HEK293 (cell line): ENCODE measurements around the gene LARP6.

Experiments
- CTCF ChIA-PET: fragments of 350-600 bp; formaldehyde crosslinking; extraction: SDS; loops from one replicate; lab custom pipeline; 2021; ENCODE audit warnings: antibody characterized with exemption; lab: Yijun Ruan, JAX
- POLR2A ChIA-PET: fragments of 300-600 bp; formaldehyde crosslinking; extraction: SDS; loops from one replicate; lab custom pipeline; 2020; ENCODE audit warnings: antibody characterized with exemption, inconsistent platforms; lab: Yijun Ruan, JAX
- H3K27ac ChIP-seq: fragments of 200-500 bp; sonication (Bioruptor generic); 2 replicates; pipeline ENCODE4 v1.5.1; 2014; ENCODE audit warnings: low read depth, low read length, control low read depth, inconsistent platforms; ENCODE audit errors: extremely low read depth
- H3K36me3 ChIP-seq, 2 experiments: fragments of 200-500 bp in 1 of 2; sonication (Bioruptor generic) in 1 of 2; 1 replicate in 1 of 2; 2 replicates in 1 of 2; pipeline ENCODE4 v1.5.1; 2014 to 2017; ENCODE audit warnings: inconsistent platforms in 2 of 2, low read length in 2 of 2; ENCODE audit not compliant: control insufficient read depth in 2 of 2, insufficient read depth in 1 of 2
- H3K4me1 ChIP-seq: fragments of 200-500 bp; sonication (Bioruptor generic); 2 replicates; pipeline ENCODE4 v1.5.1; 2014; ENCODE audit warnings: mild to moderate bottlenecking, low read length, inconsistent platforms; ENCODE audit not compliant: control insufficient read depth, insufficient read depth
- H3K4me3 ChIP-seq: 2 replicates; pipeline ENCODE4 v1.5.1; 2011; ENCODE audit warnings: low read depth, mild to moderate bottlenecking, control low read depth, low read length, moderate library complexity
- H3K9me3 ChIP-seq: fragments of 200-500 bp; sonication (Bioruptor generic); 2 replicates; pipeline ENCODE4 v1.5.1; 2014; ENCODE audit warnings: low read depth, low read length, inconsistent platforms; ENCODE audit not compliant: control insufficient read depth, insufficient read depth
- ATF2 ChIP-seq: fragments of 450-650 bp; formaldehyde crosslinking; IDR thresholded peaks from 2 replicates; pipeline ENCODE4 v1.5.1; 2016; ENCODE audit warnings: missing biosample characterization, missing genetic modification characterization, low read depth
- GLIS2 ChIP-seq: fragments of 450-650 bp; formaldehyde crosslinking; IDR thresholded peaks from 2 replicates; pipeline ENCODE4 v1.5.1; 2016; ENCODE audit warnings: missing biosample characterization, missing genetic modification characterization
- HOXA7 ChIP-seq: sonication (generic); formaldehyde crosslinking; IDR thresholded peaks from 2 replicates; pipeline ENCODE4 v1.8.1; 2022; ENCODE audit warnings: missing genetic modification reagents, borderline replicate concordance
- INSM2 ChIP-seq: fragments of 450-650 bp; formaldehyde crosslinking; IDR thresholded peaks from 2 replicates; pipeline ENCODE4 v1.5.1; 2016; ENCODE audit warnings: missing biosample characterization, missing genetic modification characterization
- KLF7 ChIP-seq: fragments of 450-650 bp; formaldehyde crosslinking; IDR thresholded peaks from 2 replicates; pipeline ENCODE4 v1.5.1; 2016; ENCODE audit warnings: missing biosample characterization, missing genetic modification characterization, borderline replicate concordance
- OSR2 ChIP-seq: fragments of 450-650 bp; formaldehyde crosslinking; IDR thresholded peaks from 2 replicates; pipeline ENCODE4 v1.5.1; 2016; ENCODE audit warnings: missing biosample characterization, missing genetic modification characterization
- PRDM2 ChIP-seq: fragments of 450-650 bp; formaldehyde crosslinking; IDR thresholded peaks from 2 replicates; pipeline ENCODE4 v1.5.1; 2016; ENCODE audit warnings: missing biosample characterization, missing genetic modification characterization, borderline replicate concordance
- SCRT2 ChIP-seq: fragments of 450-650 bp; formaldehyde crosslinking; IDR thresholded peaks from 2 replicates; pipeline ENCODE4 v1.5.1; 2016; ENCODE audit warnings: missing biosample characterization, missing genetic modification characterization
- TRIM28 ChIP-seq: IDR thresholded peaks from 2 replicates; pipeline ENCODE4 v1.6.1; 2011; ENCODE audit warnings: low read length, control low read depth, borderline replicate concordance
- ZBTB1 ChIP-seq: fragments of 450-650 bp; formaldehyde crosslinking; IDR thresholded peaks from 2 replicates; pipeline ENCODE4 v1.5.1; 2016; ENCODE audit warnings: missing biosample characterization, missing genetic modification characterization
- ZEB2 ChIP-seq: fragments of 450-650 bp; formaldehyde crosslinking; IDR thresholded peaks from 2 replicates; pipeline ENCODE4 v1.5.1; 2016; ENCODE audit warnings: missing biosample characterization, missing genetic modification characterization
- ZFP3 ChIP-seq: fragments of 450-650 bp; formaldehyde crosslinking; IDR thresholded peaks from 2 replicates; pipeline ENCODE4 v1.5.1; 2016; ENCODE audit warnings: low read depth, missing biosample characterization, missing genetic modification characterization
- ZFP37 ChIP-seq: fragments of 450-650 bp; formaldehyde crosslinking; IDR thresholded peaks from 2 replicates; pipeline ENCODE4 v1.5.1; 2016; ENCODE audit warnings: missing biosample characterization, missing genetic modification characterization
- ZNF16 ChIP-seq: fragments of 450-650 bp; formaldehyde crosslinking; IDR thresholded peaks from 2 replicates; pipeline ENCODE4 v1.5.1; 2016; ENCODE audit warnings: low read depth, missing biosample characterization, missing genetic modification characterization
- ZNF184 ChIP-seq: fragments of 450-650 bp; IDR thresholded peaks from 2 replicates; pipeline ENCODE4 v1.5.1; 2018; ENCODE audit warnings: missing biosample characterization, mild to moderate bottlenecking, missing genetic modification characterization
- ZNF202 ChIP-seq: fragments of 450-650 bp; formaldehyde crosslinking; IDR thresholded peaks from 2 replicates; pipeline ENCODE4 v1.5.1; 2016; ENCODE audit warnings: missing biosample characterization, missing genetic modification characterization, borderline replicate concordance
- ZNF23 ChIP-seq: fragments of 450-650 bp; formaldehyde crosslinking; IDR thresholded peaks from 2 replicates; pipeline ENCODE4 v1.5.1; 2016; ENCODE audit warnings: missing biosample characterization, missing genetic modification characterization, borderline replicate concordance
- ZNF26 ChIP-seq: fragments of 450-650 bp; formaldehyde crosslinking; IDR thresholded peaks from 2 replicates; pipeline ENCODE4 v1.5.1; 2016; ENCODE audit warnings: missing biosample characterization, missing genetic modification characterization
- ZNF292 ChIP-seq: fragments of 450-650 bp; formaldehyde crosslinking; IDR thresholded peaks from 2 replicates; pipeline ENCODE4 v1.5.1; 2016; ENCODE audit warnings: low read depth, missing biosample characterization, missing genetic modification characterization, borderline replicate concordance
- ZNF324 ChIP-seq: fragments of 450-650 bp; formaldehyde crosslinking; IDR thresholded peaks from 2 replicates; pipeline ENCODE4 v1.5.1; 2016; ENCODE audit warnings: missing biosample characterization, missing genetic modification characterization
- ZNF416 ChIP-seq: fragments of 450-650 bp; formaldehyde crosslinking; IDR thresholded peaks from 2 replicates; pipeline ENCODE4 v1.5.1; 2016; ENCODE audit warnings: missing biosample characterization, missing genetic modification characterization
- ZNF488 ChIP-seq: fragments of 450-650 bp; formaldehyde crosslinking; IDR thresholded peaks from 2 replicates; pipeline ENCODE4 v1.5.1; 2016; ENCODE audit warnings: missing biosample characterization, missing genetic modification characterization
- ZNF521 ChIP-seq: fragments of 450-650 bp; formaldehyde crosslinking; IDR thresholded peaks from 2 replicates; pipeline ENCODE4 v1.5.1; 2017; ENCODE audit warnings: missing biosample characterization, mild to moderate bottlenecking, missing genetic modification characterization
- ZNF530 ChIP-seq: fragments of 450-650 bp; formaldehyde crosslinking; IDR thresholded peaks from 2 replicates; pipeline ENCODE4 v1.5.1; 2016; ENCODE audit warnings: low read depth, missing biosample characterization, missing genetic modification characterization
- ZNF560 ChIP-seq: fragments of 450-650 bp; formaldehyde crosslinking; IDR thresholded peaks from 2 replicates; pipeline ENCODE4 v1.5.1; 2017; ENCODE audit warnings: missing biosample characterization, missing genetic modification characterization, borderline replicate concordance
- ZNF571 ChIP-seq: fragments of 450-650 bp; formaldehyde crosslinking; IDR thresholded peaks from 2 replicates; pipeline ENCODE4 v1.5.0; 2017; ENCODE audit warnings: missing biosample characterization, missing genetic modification characterization
- ZNF621 ChIP-seq: fragments of 450-650 bp; formaldehyde crosslinking; IDR thresholded peaks from 2 replicates; pipeline ENCODE4 v1.5.1; 2017; ENCODE audit warnings: missing biosample characterization, missing genetic modification characterization
- ZNF792 ChIP-seq: fragments of 450-650 bp; formaldehyde crosslinking; IDR thresholded peaks from 2 replicates; pipeline ENCODE4 v1.5.1; 2016; ENCODE audit warnings: missing biosample characterization, missing genetic modification characterization

The LARP6 gene

GRCh38 chr15:70783610-70784022 lies 70.3 kb downstream of the LARP6 start (continued):
- no peak for TF ChIP-seq ZNF530 (tag by site-specific recombination)
- TF ChIP-seq ZFP3 (tag by site-specific recombination): no peak
- TF ChIP-seq ZNF26 (tag by site-specific recombination): no peak
- no peak for TF ChIP-seq ATF2 (tag by site-specific recombination)
- no peak for TF ChIP-seq ZNF23 (tag by site-specific recombination)
- TF ChIP-seq KLF7 (tag by site-specific recombination): no peak
- TF ChIP-seq TRIM28: no peak
- TF ChIP-seq ZNF571 (tag by site-specific recombination): no peak
- TF ChIP-seq ZEB2 (tag by site-specific recombination): peak; percentile 67
- no peak for TF ChIP-seq OSR2
- TF ChIP-seq ZNF184 (tag by site-specific recombination): 0 out of 2 replicates have a peak, but pooled peaks have one; percentile 21
- TF ChIP-seq, all 188 proteins: peak for 9

GRCh38 chr15:70783041-70783440 lies 70.9 kb downstream of the LARP6 start:
- POLR2A ChIA-PET: no interaction called here
- Histone ChIP-seq H3K4me1 (peaks cover 4% of the 10 kb centered on the region), H3K4me3 (no peak overlapping the region), H3K9me3 (no peaks in the 10 kb centered on the region), H3K27ac (no peak overlapping the region), H3K36me3 (no peaks in the 10 kb centered on the region)
- CTCF ChIA-PET: interaction anchor here (1.0 to 1.7 kb wide), 2 partner anchors 16 to 29 kb away, joined by 3 to 6 read pairs; no protein-coding TSS in a partner anchor
- TF ChIP-seq ZNF521 (tag by site-specific recombination): no peak
- TF ChIP-seq ZNF292 (tag by site-specific recombination): no peak
- TF ChIP-seq ZBTB1 (tag by site-specific recombination): no peak
- no peak for TF ChIP-seq HOXA7 (CRISPR knock-in tag)
- no peak for TF ChIP-seq ZNF621 (tag by site-specific recombination)
- TF ChIP-seq ZNF416: no peak
- no peak for TF ChIP-seq SCRT2 (tag by site-specific recombination)
- TF ChIP-seq ZNF324: no peak
- no peak for TF ChIP-seq INSM2 (tag by site-specific recombination)
- no peak for TF ChIP-seq ZNF792
- no peak for TF ChIP-seq GLIS2
- TF ChIP-seq ZNF16: no peak
- no peak for TF ChIP-seq ZNF23 (tag by site-specific recombination)
- TF ChIP-seq ZNF202: no peak
- no peak for TF ChIP-seq ZNF560 (tag by site-specific recombination)
- no peak for TF ChIP-seq ZNF488 (tag by site-specific recombination)
- TF ChIP-seq ZFP37: no peak
- TF ChIP-seq PRDM2: no peak
